OCI-M2 (cell line): Measurements from ENCODE around the gene MBOAT1.
A peak's percentile ranks its signal among the peaks of the same experiment; 100 is the strongest.

Source experiments
- DNase-seq: peaks from one replicate; lab custom pipeline; 2025; ENCODE audit not compliant: unreplicated experiment; lab: John Stamatoyannopoulos, UW

Gene MBOAT1

GRCh38 chr6:20109526-20109925 lies 102.7 kb downstream of the MBOAT1 start:
- DNase-seq: no peak

GRCh38 chr6:20105838-20106237 lies 106.4 kb downstream of the MBOAT1 start:
- DNase-seq: no peak

GRCh38 chr6:20104696-20105095 lies 107.6 kb downstream of the MBOAT1 start:
- DNase-seq: no peak

GRCh38 chr6:20102397-20103073 lies 109.7 kb downstream of the MBOAT1 start:
- DNase-seq: no peak

- DNase-seq: no peak
These were observed 113.1 kb downstream of the MBOAT1 start for GRCh38 chr6:20099156-20099555.

GRCh38 chr6:20098267-20098876 lies 113.9 kb downstream of the MBOAT1 start:
- no peak for DNase-seq

GRCh38 chr6:20096536-20096935 lies 115.7 kb downstream of the MBOAT1 start:
- no peak for DNase-seq

GRCh38 chr6:20095436-20095835 lies 116.8 kb downstream of the MBOAT1 start:
- no peak for DNase-seq

GRCh38 chr6:20092071-20092566 lies 120.2 kb downstream of the MBOAT1 start:
- no peak for DNase-seq

- no peak for DNase-seq
These were observed 125.3 kb downstream of the MBOAT1 start for GRCh38 chr6:20086992-20087391.

GRCh38 chr6:20085817-20086216 lies 126.5 kb downstream of the MBOAT1 start:
- DNase-seq: no peak

- no peak for DNase-seq
These were observed 127.9 kb downstream of the MBOAT1 start for GRCh38 chr6:20084411-20084810.

- no peak for DNase-seq
These were observed 140.3 kb downstream of the MBOAT1 start for GRCh38 chr6:20071998-20072397.

- DNase-seq: no peak
These were observed 142.2 kb downstream of the MBOAT1 start for GRCh38 chr6:20070047-20070446.

GRCh38 chr6:20069021-20069522 lies 143.2 kb downstream of the MBOAT1 start:
- DNase-seq: peak; percentile 19

GRCh38 chr6:20068421-20068988 lies 143.8 kb downstream of the MBOAT1 start:
- DNase-seq: no peak

GRCh38 chr6:20061952-20062351 lies 150.3 kb downstream of the MBOAT1 start:
- no peak for DNase-seq

- no peak for DNase-seq
These were observed 152.0 kb downstream of the MBOAT1 start for GRCh38 chr6:20060252-20060651.

GRCh38 chr6:20058912-20059311 lies 153.4 kb downstream of the MBOAT1 start:
- DNase-seq: no peak

- DNase-seq: no peak
These were observed 154.0 kb downstream of the MBOAT1 start for GRCh38 chr6:20058121-20058905.

GRCh38 chr6:20056350-20056992 lies 155.8 kb downstream of the MBOAT1 start:
- DNase-seq: no peak
